Hepatocyte (in vitro differentiated cells): ENCODE results near the gene ROBO1. TPM values are rescaled to one million over a fixed set of nuclear protein-coding genes. Genes with fewer than 3 reads are reported as not detected.

ENCODE experiments used
- DNase-seq: peaks from one replicate; pipeline ENCODE4 v3.0.0-alpha.2; 2016; ENCODE audit warnings: low spot score
- H2AFZ ChIP-seq: fragments of 200-600 bp; sonication (generic); 2 replicates; pipeline ENCODE4 v1.6.0; 2016; ENCODE audit warnings: antibody characterized with exemption, mild to moderate bottlenecking
- H3K27ac ChIP-seq: fragments of 200-600 bp; sonication (generic); 2 replicates; pipeline ENCODE4 v1.5.1; 2016; ENCODE audit warnings: mild to moderate bottlenecking
- H3K27me3 ChIP-seq: fragments of 200-600 bp; sonication (generic); 2 replicates; pipeline ENCODE4 v1.6.1; 2016
- H3K36me3 ChIP-seq: fragments of 200-600 bp; sonication (generic); replicated peaks from 2 replicates; pipeline ENCODE4 v1.5.1; 2016; ENCODE audit warnings: low read depth; ENCODE audit not compliant: insufficient read depth
- H3K4me1 ChIP-seq: fragments of 200-600 bp; sonication (generic); 2 replicates; pipeline ENCODE4 v1.5.1; 2016; ENCODE audit warnings: mild to moderate bottlenecking, moderate library complexity; ENCODE audit not compliant: insufficient read depth
- H3K4me2 ChIP-seq: fragments of 200-600 bp; sonication (generic); 2 replicates; pipeline ENCODE4 v1.6.0; 2016
- H3K4me3 ChIP-seq: fragments of 200-600 bp; sonication (generic); 2 replicates; pipeline ENCODE4 v1.5.1; 2016; ENCODE audit warnings: mild to moderate bottlenecking
- H3K79me2 ChIP-seq: fragments of 200-600 bp; sonication (generic); 2 replicates; pipeline ENCODE4 v1.6.0; 2017; ENCODE audit warnings: mild to moderate bottlenecking
- H3K9me2 ChIP-seq: fragments of 200-600 bp; sonication (generic); replicated peaks from 2 replicates; pipeline ENCODE4 v1.6.0; 2017; ENCODE audit warnings: mild to moderate bottlenecking; ENCODE audit not compliant: insufficient read depth
- H3K9me3 ChIP-seq: fragments of 200-600 bp; sonication (generic); 2 replicates; pipeline ENCODE4 v1.5.1; 2016; ENCODE audit warnings: low read depth, mild to moderate bottlenecking
- H4K20me1 ChIP-seq: fragments of 200-600 bp; sonication (generic); 2 replicates; pipeline ENCODE4 v1.6.0; 2016; ENCODE audit warnings: mild to moderate bottlenecking; ENCODE audit not compliant: insufficient read depth, poor library complexity, severe bottlenecking
- CTCF ChIP-seq: fragments of 200-600 bp; sonication (generic); IDR thresholded peaks from 2 replicates; pipeline ENCODE4 v1.5.1; 2016; ENCODE audit warnings: antibody characterized with exemption, mild to moderate bottlenecking; ENCODE audit not compliant: poor library complexity
- EZH2 ChIP-seq: fragments of 200-600 bp; sonication (generic); IDR thresholded peaks from 2 replicates; pipeline ENCODE4 v1.6.1; 2016; ENCODE audit warnings: antibody characterized with exemption, mild to moderate bottlenecking, borderline replicate concordance
- EZH2phosphoT487 ChIP-seq: fragments of 200-600 bp; sonication (generic); IDR thresholded peaks from one replicate; pipeline ENCODE4 v1.6.1; 2018; ENCODE audit warnings: antibody characterized with exemption, mild to moderate bottlenecking, low read depth, moderate library complexity; ENCODE audit not compliant: unreplicated experiment, severe bottlenecking
- WGBS: methylation state at CpG from one replicate; pipeline ENCODE4 v1.1.6; 2016; ENCODE audit warnings: low lambda C conversion rate; ENCODE audit errors: missing lambda C conversion rate; 5-methylcytosine and 5-hydroxymethylcytosine counted together
- polyA plus RNA-seq: library from polyadenylated mRNA; unstranded; fragments of >200 nt; fragmentation: Nextera tagmentation; extraction: Ambion mirVana; gene quantifications from 2 replicates; pipeline ENCODE4 v1.2.1, GENCODE V29; 2016
- total RNA-seq: library from RNA; depleted of rRNA; stranded (reverse); fragments of >200 nt; gene quantifications from 2 replicates; pipeline ENCODE4 v1.2.3, GENCODE V29; 2014

The ROBO1 gene
- total and polyA plus RNA-seq, 2 experiments from 2014 or later = 13.6 to 44.3 TPM

GRCh38 chr3:78918361-78919020, 849.3 kb downstream of the ROBO1 start:
- Histone ChIP-seq H3K79me2 (peaks cover 29% of the 10 kb centered on the region), H3K9me3 (no peaks in the 10 kb centered on the region), H3K36me3 (no peaks in the 10 kb centered on the region), H3K4me1 (no peaks in the 10 kb centered on the region), H3K27me3 (no peaks in the 10 kb centered on the region), H3K4me2 (peak overlapping the region; percentile 14), H3K27ac (peak overlapping the region; percentile 75), H2AFZ (no peak overlapping the region), H3K9me2 (no peaks in the 10 kb centered on the region), H3K4me3 (no peak overlapping the region), H4K20me1 (no peaks in the 10 kb centered on the region)
- no peak for DNase-seq
- TF ChIP-seq CTCF = no peak
- no peak for TF ChIP-seq EZH2phosphoT487
- TF ChIP-seq EZH2 = no peak
- WGBS = 100% methylated on average over 1 of the region's 1 CpG

GRCh38 chr3:78917536-78917935, 850.3 kb downstream of the ROBO1 start:
- WGBS = 96% methylated on average over 2 of the region's 2 CpGs
- peak overlapping the region; percentile 75 for H3K27ac ChIP-seq
- DNase-seq = no peak

GRCh38 chr3:78913711-78914110, 854.1 kb downstream of the ROBO1 start:
- DNase-seq = no peak
- H2AFZ ChIP-seq = no peak overlapping the region
- no peaks in the 10 kb centered on the region for H3K9me3 ChIP-seq
- H3K4me2 ChIP-seq = no peak overlapping the region
- no peak overlapping the region for H3K4me3 ChIP-seq
- no peak for TF ChIP-seq CTCF
- TF ChIP-seq EZH2 = no peak
- no peak for TF ChIP-seq EZH2phosphoT487
- H3K4me1 ChIP-seq = no peaks in the 10 kb centered on the region
- no peaks in the 10 kb centered on the region for H3K27me3 ChIP-seq
- H3K79me2 ChIP-seq = peaks cover 17% of the 10 kb centered on the region
- WGBS = 61% methylated on average over 2 of the region's 2 CpGs
- H3K9me2 ChIP-seq = no peaks in the 10 kb centered on the region
- no peak overlapping the region for H3K27ac ChIP-seq
- H3K36me3 ChIP-seq = no peaks in the 10 kb centered on the region
- no peaks in the 10 kb centered on the region for H4K20me1 ChIP-seq

More at GRCh38 chr3:78917536-78917935, 850.3 kb downstream of the ROBO1 start:
- H3K4me1 ChIP-seq = no peaks in the 10 kb centered on the region
- H3K9me2 ChIP-seq = no peaks in the 10 kb centered on the region
- no peak for TF ChIP-seq EZH2
- no peak for TF ChIP-seq CTCF
- no peak for TF ChIP-seq EZH2phosphoT487
- H3K4me3 ChIP-seq = no peak overlapping the region
- H2AFZ ChIP-seq = no peak overlapping the region
- H3K4me2 ChIP-seq = no peak overlapping the region
- no peaks in the 10 kb centered on the region for H3K27me3 ChIP-seq
- peaks cover 29% of the 10 kb centered on the region for H3K79me2 ChIP-seq
- no peaks in the 10 kb centered on the region for H4K20me1 ChIP-seq
- no peaks in the 10 kb centered on the region for H3K9me3 ChIP-seq
- no peaks in the 10 kb centered on the region for H3K36me3 ChIP-seq

GRCh38 chr3:78912687-78913086, 855.1 kb downstream of the ROBO1 start:
- DNase-seq = no peak
- no peaks in the 10 kb centered on the region for H3K27me3 ChIP-seq
- 68% methylated on average over 3 of the region's 3 CpGs for WGBS
- no peaks in the 10 kb centered on the region for H4K20me1 ChIP-seq
- TF ChIP-seq EZH2phosphoT487 (no peak), CTCF (no peak), EZH2 (no peak)
- no peak overlapping the region for H3K4me3 ChIP-seq
- H3K4me1 ChIP-seq = no peaks in the 10 kb centered on the region
- H3K27ac ChIP-seq = no peak overlapping the region
- no peaks in the 10 kb centered on the region for H3K9me3 ChIP-seq
- no peaks in the 10 kb centered on the region for H3K36me3 ChIP-seq
- H3K9me2 ChIP-seq = no peaks in the 10 kb centered on the region
- H3K4me2 ChIP-seq = no peak overlapping the region
- no peak overlapping the region for H2AFZ ChIP-seq
- H3K79me2 ChIP-seq = peaks cover 22% of the 10 kb centered on the region
